Stimulated activated naive B cell treated with anti-CD40 and anti-IgM and Interleukin-4, amounts not matched to agents 10 μg/mL and 1 μg/mL and 100 μg/mL, for 72 hours (primary cell): ENCODE data around the gene ZNF616.

Source experiments
- ATAC-seq, 2 donors: fragments of 150-1000 bp; cut with Tn5 transposase; replicated peaks; 2 replicates each; pipeline ENCODE4 v1.10.0; 2021; ENCODE audit warnings: moderate library complexity in 1 of 2
- DNase-seq: peaks from one replicate; pipeline ENCODE4 v3.0.0; 2021
- H3K27ac Mint-ChIP-seq: one replicate; pipeline ENCODE4 v1.8.0; 2022; ENCODE audit warnings: mild to moderate bottlenecking, mixed read lengths
- H3K27me3 Mint-ChIP-seq, 2 donors: one replicate each; pipeline ENCODE4 v1.8.0; 2022; ENCODE audit warnings: mixed read lengths in 2 of 2
- H3K36me3 Mint-ChIP-seq, 2 donors: one replicate each; pipeline ENCODE4 v1.8.0; 2022; ENCODE audit warnings: mixed read lengths in 2 of 2, mild to moderate bottlenecking in 1 of 2
- H3K4me1 Mint-ChIP-seq, 2 donors: one replicate each; pipeline ENCODE4 v1.8.0; 2022; ENCODE audit warnings: mixed read lengths in 2 of 2, mild to moderate bottlenecking in 1 of 2
- H3K4me3 Mint-ChIP-seq, 2 donors: one replicate each; pipeline ENCODE4 v1.8.0; 2022; ENCODE audit warnings: mild to moderate bottlenecking in 2 of 2, mixed read lengths in 2 of 2, moderate library complexity in 1 of 2
- H3K9me3 Mint-ChIP-seq, 2 donors: one replicate each; pipeline ENCODE4 v1.8.0; 2022; ENCODE audit warnings: mixed read lengths in 2 of 2, mild to moderate bottlenecking in 1 of 2

Gene ZNF616

GRCh38 chr19:52139252-52140031 lies at the start of gene ZNF616:
ZNF616 (minus strand) TSS chr19:52139938; CDS start chr19:52130512, 9,426 bp downstream.
- Mint-ChIP-seq H3K4me1 (peaks cover 18 to 40% of the 10 kb centered on the region in 2 donors), H3K27me3 (no peaks in the 10 kb centered on the region), H3K36me3 (peaks cover 4 to 39% of the 10 kb centered on the region in 2 donors), H3K4me3 (peak within 1 kb of the TSS; percentile 93 to 99), H3K9me3 (peaks cover 0 to 4% of the 10 kb centered on the region in 2 donors), H3K27ac (peak within 1 kb of the TSS; percentile 93)
- ATAC-seq (peak; percentile 87 to 90), DNase-seq (peak; percentile 94)

GRCh38 chr19:52188822-52189734 lies 49.3 kb upstream of the ZNF616 start:
- Mint-ChIP-seq H3K4me1 (peaks cover 21 to 47% of the 10 kb centered on the region in 2 donors), H3K36me3 (peaks cover 18 to 22% of the 10 kb centered on the region in 2 donors), H3K9me3 (no peaks in the 10 kb centered on the region), H3K27me3 (no peaks in the 10 kb centered on the region), H3K4me3 (peak overlapping the region; percentile 98 to 99), H3K27ac (peak overlapping the region; percentile 100)
- DNase-seq (no peak), ATAC-seq (peak; percentile 21 to 33)

GRCh38 chr19:52187407-52187806 lies 47.7 kb upstream of the ZNF616 start:
- no peaks in the 10 kb centered on the region for H3K27me3 Mint-ChIP-seq
- no peak overlapping the region for H3K4me3 Mint-ChIP-seq
- H3K4me1 Mint-ChIP-seq: peaks cover 13 to 32% of the 10 kb centered on the region in 2 donors
- H3K36me3 Mint-ChIP-seq: peaks cover 7 to 11% of the 10 kb centered on the region in 2 donors
- H3K27ac Mint-ChIP-seq: no peak overlapping the region
- DNase-seq (no peak), ATAC-seq (no peak)
- no peaks in the 10 kb centered on the region for H3K9me3 Mint-ChIP-seq

DNA sequence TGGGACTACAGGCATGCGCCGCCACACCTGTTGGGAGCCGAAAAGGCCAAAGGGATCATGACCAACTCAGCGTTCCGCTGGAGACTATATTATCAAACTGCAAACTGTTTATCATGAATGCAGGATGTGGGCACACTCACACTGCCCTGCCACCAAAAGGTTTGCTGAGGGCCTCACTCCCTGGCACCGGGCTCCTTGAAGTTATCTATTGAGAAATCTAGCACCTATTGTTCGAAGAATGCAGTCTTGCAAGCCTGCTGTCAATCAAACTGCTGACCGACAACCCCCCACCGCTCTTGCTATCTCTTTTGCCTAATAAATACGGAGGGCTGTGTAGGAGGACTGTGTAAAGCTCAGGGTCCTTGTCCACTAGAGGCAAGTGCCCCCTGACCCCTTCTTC lies 36.8 kb upstream of the ZNF616 start:
- ATAC-seq: no peak
- H3K27ac Mint-ChIP-seq: no peak overlapping the region
- no peaks in the 10 kb centered on the region for H3K9me3 Mint-ChIP-seq
- H3K36me3 Mint-ChIP-seq: no peaks in the 10 kb centered on the region
- H3K27me3 Mint-ChIP-seq: no peaks in the 10 kb centered on the region
- H3K4me1 Mint-ChIP-seq: peaks cover 1 to 4% of the 10 kb centered on the region in 2 donors
- no peak overlapping the region for H3K4me3 Mint-ChIP-seq
- DNase-seq: no peak

DNA sequence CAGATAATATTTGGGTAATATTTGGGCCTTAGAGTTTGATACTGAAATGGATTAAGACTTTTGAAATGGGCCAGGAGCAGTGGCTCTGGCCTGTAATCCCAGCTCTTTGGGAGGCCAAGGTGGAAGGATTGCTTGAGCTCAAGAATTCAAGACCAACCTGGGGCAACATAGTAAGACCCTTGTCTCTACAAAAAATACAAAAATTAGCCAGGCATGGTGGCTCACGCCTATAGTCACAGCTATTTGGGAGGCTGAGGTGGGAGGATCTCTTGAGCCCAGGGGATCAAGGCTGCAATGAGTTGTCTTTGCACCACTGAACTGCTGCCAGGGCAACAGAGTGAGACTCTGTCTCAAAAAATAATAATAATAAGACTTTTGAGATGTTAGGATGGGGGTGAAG lies 32.6 kb upstream of the ZNF616 start:
- Mint-ChIP-seq H3K36me3 (peaks cover 24% of the 10 kb centered on the region in 2 donors), H3K4me1 (peaks cover 11 to 26% of the 10 kb centered on the region in 2 donors), H3K27me3 (no peaks in the 10 kb centered on the region), H3K27ac (no peak overlapping the region), H3K4me3 (no peak overlapping the region), H3K9me3 (no peaks in the 10 kb centered on the region)
- no peak for ATAC-seq
- DNase-seq: no peak

GRCh38 chr19:52171321-52172169 lies 31.8 kb upstream of the ZNF616 start, which contains the start of gene ZNF836:
ZNF836 (minus strand) TSS chr19:52171621; CDS start chr19:52168072, 3,549 bp downstream.
- peak; percentile 94 to 97 for ATAC-seq
- Mint-ChIP-seq H3K36me3 (peaks cover 24 to 26% of the 10 kb centered on the region in 2 donors), H3K27ac (peak within 1 kb of the TSS; percentile 98), H3K9me3 (no peaks in the 10 kb centered on the region), H3K4me1 (peaks cover 11 to 26% of the 10 kb centered on the region in 2 donors), H3K27me3 (no peaks in the 10 kb centered on the region), H3K4me3 (peak within 1 kb of the TSS; percentile 94 to 99)
- DNase-seq: peak; percentile 79

- H3K4me3 Mint-ChIP-seq: peak overlapping the region; percentile 94 to 99
- H3K4me1 Mint-ChIP-seq: peaks cover 11 to 26% of the 10 kb centered on the region in 2 donors
- H3K9me3 Mint-ChIP-seq: no peaks in the 10 kb centered on the region
- no peaks in the 10 kb centered on the region for H3K27me3 Mint-ChIP-seq
- H3K36me3 Mint-ChIP-seq: peaks cover 24 to 26% of the 10 kb centered on the region in 2 donors
- no peak for DNase-seq
- peak; percentile 33 to 39 for ATAC-seq
- peak overlapping the region; percentile 98 for H3K27ac Mint-ChIP-seq
Observed at GRCh38 chr19:52170863-52171320, 31.2 kb upstream of the ZNF616 start.

DNA sequence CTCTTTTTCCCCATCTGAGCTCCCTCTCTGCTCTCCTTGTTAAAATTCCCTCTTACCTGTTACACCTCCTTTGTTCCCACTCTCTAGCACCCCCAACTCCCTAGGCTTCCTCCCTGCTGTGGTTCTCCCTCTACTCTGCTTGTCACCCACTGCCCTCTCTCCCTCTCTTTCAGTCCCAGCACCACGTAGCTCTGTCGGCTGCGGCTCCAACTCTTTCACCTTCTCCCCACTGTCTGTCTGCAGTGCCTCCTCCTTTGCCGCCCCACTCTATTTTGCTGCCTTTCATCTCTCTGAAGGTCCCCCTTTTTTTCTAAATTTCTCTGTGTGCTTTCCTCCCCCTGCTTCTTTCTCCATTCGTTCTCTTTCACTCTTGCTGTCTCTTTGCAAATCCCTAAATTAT lies 30.6 kb upstream of the ZNF616 start:
- H3K4me1 Mint-ChIP-seq: peaks cover 11 to 26% of the 10 kb centered on the region in 2 donors
- no peaks in the 10 kb centered on the region for H3K9me3 Mint-ChIP-seq
- peaks cover 27 to 30% of the 10 kb centered on the region in 2 donors for H3K36me3 Mint-ChIP-seq
- DNase-seq (no peak), ATAC-seq (no peak)
- H3K4me3 Mint-ChIP-seq: peak overlapping the region; percentile 94 to 99
- H3K27me3 Mint-ChIP-seq: no peaks in the 10 kb centered on the region
- peak overlapping the region; percentile 98 for H3K27ac Mint-ChIP-seq

- Mint-ChIP-seq H3K27ac (no peak overlapping the region), H3K4me3 (no peak overlapping the region), H3K9me3 (peaks cover 43 to 53% of the 10 kb centered on the region in 2 donors), H3K27me3 (no peaks in the 10 kb centered on the region), H3K36me3 (peaks cover 72 to 86% of the 10 kb centered on the region in 2 donors), H3K4me1 (no peaks in the 10 kb centered on the region)
- ATAC-seq: no peak
- no peak for DNase-seq
Observed at GRCh38 chr19:52155596-52156359, 16.0 kb upstream of the ZNF616 start.

DNA sequence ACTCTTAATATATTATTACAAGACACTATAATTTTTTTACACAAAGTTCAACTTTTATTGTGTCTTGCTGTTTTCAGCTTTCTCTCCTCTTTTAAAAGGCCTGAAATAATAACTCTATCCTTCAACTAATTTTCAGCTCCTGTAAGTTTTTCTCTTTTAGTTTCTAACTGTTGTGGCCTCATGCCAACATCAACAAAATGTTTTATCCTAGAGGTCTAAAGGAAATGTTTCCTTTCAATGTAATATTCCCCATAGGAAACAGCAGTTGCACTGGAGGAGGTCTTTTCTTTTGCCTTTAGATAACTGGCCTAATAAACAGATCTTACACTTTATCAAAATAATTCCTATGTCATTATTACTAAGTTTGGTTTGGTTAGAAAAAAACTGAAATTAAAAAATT lies 8.5 kb upstream of the ZNF616 start:
- Mint-ChIP-seq H3K27me3 (no peaks in the 10 kb centered on the region), H3K27ac (no peak overlapping the region), H3K4me3 (no peak overlapping the region), H3K9me3 (peaks cover 4 to 8% of the 10 kb centered on the region in 2 donors), H3K36me3 (peaks cover 17 to 40% of the 10 kb centered on the region in 2 donors), H3K4me1 (peaks cover 2 to 7% of the 10 kb centered on the region in 2 donors)
- no peak for DNase-seq
- ATAC-seq: no peak

DNA sequence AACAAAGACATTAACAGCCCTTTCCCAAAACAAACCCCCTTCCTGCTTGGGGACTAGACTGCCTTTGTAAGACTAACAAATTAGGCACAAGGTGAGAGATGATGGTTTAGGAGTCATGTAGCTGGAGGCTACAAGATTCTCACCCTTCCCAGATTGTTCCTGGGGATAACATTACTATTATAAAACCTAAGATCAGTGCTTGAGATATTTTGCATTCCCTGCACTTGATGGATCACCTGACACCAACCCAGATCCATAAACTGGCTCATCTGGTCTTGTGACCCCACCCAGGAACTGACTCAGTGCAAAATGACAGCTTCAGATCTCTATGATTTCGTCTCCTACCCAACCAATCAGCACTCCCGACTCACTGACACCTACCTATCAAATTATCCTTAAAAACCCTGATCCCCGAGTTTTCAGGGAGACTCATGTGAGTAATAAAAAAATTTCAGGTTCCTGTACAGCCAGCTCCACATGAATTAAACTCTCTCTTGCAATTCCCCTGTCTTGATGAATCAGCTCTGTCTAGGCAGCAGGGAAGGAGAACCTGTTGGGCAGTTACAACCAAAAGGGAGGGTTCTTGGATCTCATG lies 2.4 kb upstream of the ZNF616 start:
- H3K27me3 Mint-ChIP-seq: no peaks in the 10 kb centered on the region
- no peak overlapping the region for H3K4me3 Mint-ChIP-seq
- peaks cover 18 to 44% of the 10 kb centered on the region in 2 donors for H3K4me1 Mint-ChIP-seq
- no peak overlapping the region for H3K27ac Mint-ChIP-seq
- peaks cover 4 to 33% of the 10 kb centered on the region in 2 donors for H3K36me3 Mint-ChIP-seq
- ATAC-seq (no peak), DNase-seq (no peak)
- peaks cover 0 to 7% of the 10 kb centered on the region in 2 donors for H3K9me3 Mint-ChIP-seq

DNA sequence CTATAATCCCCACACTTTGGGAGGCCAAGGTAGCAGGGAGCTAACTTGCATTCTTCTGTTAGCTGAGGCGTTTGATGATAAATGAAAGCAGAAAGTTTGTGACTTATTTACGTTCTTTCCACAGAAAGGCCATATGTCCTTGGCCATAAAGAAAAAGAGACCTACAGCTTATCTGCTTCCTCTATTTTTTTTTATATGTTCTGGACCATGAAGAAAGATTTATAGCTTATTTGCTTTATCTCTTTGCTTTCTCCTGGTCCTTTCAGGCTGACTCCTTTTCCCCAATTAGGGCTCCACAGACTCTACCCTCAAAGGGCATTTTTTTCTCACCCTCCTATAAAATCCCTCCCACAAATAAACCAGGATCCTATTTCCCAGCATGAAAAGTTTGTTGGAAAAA lies 1.5 kb upstream of the ZNF616 start:
- Mint-ChIP-seq H3K4me1 (peaks cover 18 to 44% of the 10 kb centered on the region in 2 donors), H3K9me3 (peaks cover 0 to 7% of the 10 kb centered on the region in 2 donors), H3K27ac (peak overlapping the region; percentile 22), H3K4me3 (peak overlapping the region in 1 of 2 donors; percentile 0), H3K36me3 (peaks cover 4 to 32% of the 10 kb centered on the region in 2 donors), H3K27me3 (no peaks in the 10 kb centered on the region)
- DNase-seq: no peak
- no peak for ATAC-seq
